K562 (cell line): ENCODE measurements around the gene URI1. TPM values are rescaled to one million over a fixed set of nuclear protein-coding genes. Genes with fewer than 3 reads are reported as not detected.

Source experiments
- ATAC-seq: fragments of 200-7000 bp; cut with Tn5 transposase; 3 replicates; pipeline ENCODE4 v1.9.1; 2020; ENCODE audit warnings: moderate library complexity
- BruUV-seq: library from RNA; stranded (reverse); fragments of 400-500 nt; replicated peaks from 2 replicates; lab custom pipeline; 2021; lab: Mats Ljungman, UMichigan
- CTCF ChIA-PET: fragments of 300-600 bp; formaldehyde crosslinking; extraction: SDS; loops from one replicate; lab custom pipeline; 2021; ENCODE audit warnings: low intra/inter-chr PET ratio; lab: Yijun Ruan, JAX
- POLR2A ChIA-PET: fragments of 300-600, 350-650 bp; sonication (Branson Sonifier 250); formaldehyde crosslinking; extraction: SDS; loops from one replicate; lab custom pipeline; 2021; ENCODE audit warnings: antibody characterized with exemption, inconsistent platforms; lab: Yijun Ruan, JAX
- DNase-seq, 4 experiments: peaks; one replicate each; pipeline versions ENCODE4 v3.0.0 to v3.0.0-alpha.2; 2011 to 2018; ENCODE audit warnings: low spot score in 3 of 4, mixed read lengths in 3 of 4; ENCODE audit errors: extremely low read depth in 1 of 4
- FAIRE-seq: peaks from 2 replicates; lab custom pipeline; 2011; peaks lifted over from hg19 to GRCh38; lab: Jason Lieb, UNC
- H2AFZ ChIP-seq: 2 replicates; pipeline ENCODE4 v1.6.0; 2011; ENCODE audit warnings: low read depth, low read length, control low read depth, inconsistent platforms
- H3K27ac ChIP-seq: fragments of 200-600 bp; 3 replicates; pipeline ENCODE4 v1.8.0; 2011; ENCODE audit warnings: low read depth, mild to moderate bottlenecking, control low read depth, inconsistent platforms, low read length, moderate library complexity, mixed read lengths; ENCODE audit errors: extremely low read depth
- H3K27me3 ChIP-seq, 2 experiments: fragments of 300-600 bp in 1 of 2; 2 replicates in 1 of 2; 3 replicates in 1 of 2; pipeline versions ENCODE4 v1.6.0 to v1.8.0; 2011; ENCODE audit warnings: inconsistent platforms in 2 of 2, low read length in 2 of 2, mild to moderate bottlenecking in 1 of 2, mixed read lengths in 1 of 2, moderate library complexity in 1 of 2; ENCODE audit not compliant: control insufficient read depth in 2 of 2, insufficient read depth in 2 of 2
- H3K36me3 ChIP-seq: fragments of 300-600 bp; 3 replicates; pipeline ENCODE4 v1.8.0; 2011; ENCODE audit warnings: mild to moderate bottlenecking, low read length, inconsistent platforms; ENCODE audit not compliant: control insufficient read depth, insufficient read depth
- H3K4me1 ChIP-seq, 2 experiments: fragments of 200-600 bp in 1 of 2; replicated peaks in 1 of 2; 2 replicates in 1 of 2; 3 replicates in 1 of 2; pipeline versions ENCODE4 v1.5.1 to v1.8.0; 2011; ENCODE audit warnings: inconsistent platforms in 2 of 2, low read length in 2 of 2, mild to moderate bottlenecking in 1 of 2, mixed read lengths in 1 of 2, moderate library complexity in 1 of 2; ENCODE audit not compliant: control insufficient read depth in 2 of 2, insufficient read depth in 2 of 2
- H3K4me2 ChIP-seq: 2 replicates; pipeline ENCODE4 v1.6.1; 2011; ENCODE audit warnings: low read length, control low read depth, inconsistent platforms, mixed read lengths; ENCODE audit not compliant: insufficient read depth
- H3K4me3 ChIP-seq: fragments of 200-600 bp; sonication (generic), shearing (Covaris generic); 2 replicates; pipeline ENCODE4 v1.5.1; 2016; ENCODE audit warnings: control low read depth, inconsistent platforms
- H3K79me2 ChIP-seq: fragments of 200-600 bp; 3 replicates; pipeline ENCODE4 v1.8.0; 2011; ENCODE audit warnings: low read length, inconsistent platforms; ENCODE audit not compliant: control insufficient read depth, insufficient read depth
- H3K9ac ChIP-seq, 2 experiments: 2 replicates each; pipeline versions ENCODE4 v1.6.0 to v1.6.1; 2011; ENCODE audit warnings: low read depth in 2 of 2, low read length in 2 of 2, control low read depth in 1 of 2, inconsistent platforms in 1 of 2, mild to moderate bottlenecking in 1 of 2, mixed read lengths in 1 of 2; ENCODE audit not compliant: insufficient read depth in 1 of 2
- H3K9me1 ChIP-seq: one replicate; pipeline ENCODE4 v1.6.0; 2011; ENCODE audit warnings: inconsistent platforms, mild to moderate bottlenecking, low read length, moderate library complexity; ENCODE audit not compliant: control insufficient read depth, insufficient read depth
- H3K9me3 ChIP-seq: replicated peaks from 2 replicates; pipeline ENCODE4 v1.5.1; 2011; ENCODE audit warnings: low read depth, low read length, inconsistent platforms; ENCODE audit not compliant: control insufficient read depth, insufficient read depth
- H4K20me1 ChIP-seq: replicated peaks from 2 replicates; pipeline ENCODE4 v1.6.1; 2011; ENCODE audit warnings: low read length, inconsistent platforms, mixed read lengths; ENCODE audit not compliant: control insufficient read depth, insufficient read depth
- SMARCE1 ChIP-seq: fragments of 450-650 bp; IDR thresholded peaks from 2 replicates; pipeline ENCODE4 v1.7.1; 2016; ENCODE audit warnings: mild to moderate bottlenecking
- SPI1 ChIP-seq: IDR thresholded peaks from 2 replicates; pipeline ENCODE4 v1.6.1; 2011; ENCODE audit warnings: low read depth, low read length, control low read depth, borderline replicate concordance
- ZC3H11A ChIP-seq: IDR thresholded peaks from 2 replicates; pipeline ENCODE4 v1.6.1; 2012; ENCODE audit warnings: low read depth, low read length, improper control_type of control experiment
- in situ Hi-C: fragments of 300-500 bp; cut with MboI; formaldehyde crosslinking; loops from 4 replicates; pipeline ENCODE4 v1.15.0; 2018; ENCODE audit warnings: inconsistent platforms, mixed read lengths
- intact Hi-C: fragments of 100-400 bp; cut with micrococcal nuclease; formaldehyde crosslinking; loops from 2 replicates; pipeline ENCODE4 v1.14.2; 2022
- polyA plus RNA-seq, 8 experiments: library from polyadenylated mRNA; depleted of rRNA in 4 of 8; stranded (reverse) in 5 of 8; unstranded in 3 of 8; fragments of >200 nt; fragmentation: Nextera tagmentation in 2 of 8; fragmentation: Illumina TruSeq in 1 of 8; extraction: Ambion mirVana in 2 of 8; extraction: Trizol in 1 of 8; gene quantifications; 2 replicates each; pipeline versions ENCODE4 v1.2.1 to v1.2.3, GENCODE V29; 2011 to 2014; ENCODE audit warnings: inconsistent platforms in 1 of 8, missing spikeins in 1 of 8
- total RNA-seq, 7 experiments: library from RNA; depleted of rRNA in 6 of 7; stranded (reverse); fragments of >200 nt in 6 of 7; fragmentation: Illumina TruSeq in 2 of 7; extraction: Trizol in 2 of 7; gene quantifications; 2 replicates each; pipeline versions ENCODE4 v1.2.1 to v1.2.3, GENCODE V29; 2011 to 2021; ENCODE audit warnings: low replicate concordance in 1 of 7
- TF ChIP-seq, protein P1 (sequence below): sonication (generic); formaldehyde crosslinking; IDR thresholded peaks from 2 replicates; pipeline ENCODE4 v1.8.1; 2023; ENCODE audit warnings: missing genetic modification reagents, mild to moderate bottlenecking, borderline replicate concordance

Gene URI1
- total and polyA plus RNA-seq, 9 of the 15 experiments (the other 6 are each of a cell fraction or from before 2014, with no cell fraction given): 16.9 to 87.4 (median 63.9) TPM

DNA sequence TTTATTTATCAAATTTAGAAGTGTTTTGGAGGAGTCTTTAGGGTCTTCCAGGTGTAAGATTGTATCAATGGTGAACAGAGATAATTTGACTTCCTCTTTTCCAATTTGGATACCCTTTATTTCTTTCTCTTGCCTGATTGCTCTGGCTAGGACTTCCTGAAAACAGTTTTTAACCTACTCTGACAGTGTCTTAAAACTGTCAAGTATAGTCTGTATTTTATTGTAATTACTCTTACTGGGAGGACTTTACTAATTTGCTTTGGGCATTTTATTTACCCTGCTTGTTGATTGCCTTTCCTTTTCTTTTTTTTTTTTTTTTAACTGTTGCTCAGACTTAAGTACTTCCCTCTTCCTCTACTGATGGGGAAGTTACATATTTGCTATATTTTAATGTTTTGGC lies 81.3 kb downstream of the URI1 start:
- ATAC-seq: no peak
- intact Hi-C loops: no loop called here
- no peak for DNase-seq
- BruUV-seq: no TSS peak
- Histone ChIP-seq H3K27me3 (no peaks in the 10 kb centered on the region), H3K4me1 (no peaks in the 10 kb centered on the region), H3K4me3 (no peak overlapping the region), H3K27ac (no peak overlapping the region), H2AFZ (no peak overlapping the region), H3K4me2 (no peak overlapping the region), H4K20me1 (no peaks in the 10 kb centered on the region), H3K9ac (no peak overlapping the region), H3K36me3 (no peaks in the 10 kb centered on the region; the same call in 2 of the 3 replicates), H3K9me3 (no peaks in the 10 kb centered on the region), H3K79me2 (no peaks in the 10 kb centered on the region), H3K9me1 (no peaks in the 10 kb centered on the region)
- ChIA-PET CTCF (no interaction called here), POLR2A (no interaction called here)
- in situ Hi-C loops: no loop called here
- no peak for FAIRE-seq
- TF ChIP-seq SMARCE1 (peak; percentile 40; the same call in 1 of the 2 replicates), ZC3H11A (no peak), SPI1 (peak; percentile 71)
- TF ChIP-seq, protein P1, sequence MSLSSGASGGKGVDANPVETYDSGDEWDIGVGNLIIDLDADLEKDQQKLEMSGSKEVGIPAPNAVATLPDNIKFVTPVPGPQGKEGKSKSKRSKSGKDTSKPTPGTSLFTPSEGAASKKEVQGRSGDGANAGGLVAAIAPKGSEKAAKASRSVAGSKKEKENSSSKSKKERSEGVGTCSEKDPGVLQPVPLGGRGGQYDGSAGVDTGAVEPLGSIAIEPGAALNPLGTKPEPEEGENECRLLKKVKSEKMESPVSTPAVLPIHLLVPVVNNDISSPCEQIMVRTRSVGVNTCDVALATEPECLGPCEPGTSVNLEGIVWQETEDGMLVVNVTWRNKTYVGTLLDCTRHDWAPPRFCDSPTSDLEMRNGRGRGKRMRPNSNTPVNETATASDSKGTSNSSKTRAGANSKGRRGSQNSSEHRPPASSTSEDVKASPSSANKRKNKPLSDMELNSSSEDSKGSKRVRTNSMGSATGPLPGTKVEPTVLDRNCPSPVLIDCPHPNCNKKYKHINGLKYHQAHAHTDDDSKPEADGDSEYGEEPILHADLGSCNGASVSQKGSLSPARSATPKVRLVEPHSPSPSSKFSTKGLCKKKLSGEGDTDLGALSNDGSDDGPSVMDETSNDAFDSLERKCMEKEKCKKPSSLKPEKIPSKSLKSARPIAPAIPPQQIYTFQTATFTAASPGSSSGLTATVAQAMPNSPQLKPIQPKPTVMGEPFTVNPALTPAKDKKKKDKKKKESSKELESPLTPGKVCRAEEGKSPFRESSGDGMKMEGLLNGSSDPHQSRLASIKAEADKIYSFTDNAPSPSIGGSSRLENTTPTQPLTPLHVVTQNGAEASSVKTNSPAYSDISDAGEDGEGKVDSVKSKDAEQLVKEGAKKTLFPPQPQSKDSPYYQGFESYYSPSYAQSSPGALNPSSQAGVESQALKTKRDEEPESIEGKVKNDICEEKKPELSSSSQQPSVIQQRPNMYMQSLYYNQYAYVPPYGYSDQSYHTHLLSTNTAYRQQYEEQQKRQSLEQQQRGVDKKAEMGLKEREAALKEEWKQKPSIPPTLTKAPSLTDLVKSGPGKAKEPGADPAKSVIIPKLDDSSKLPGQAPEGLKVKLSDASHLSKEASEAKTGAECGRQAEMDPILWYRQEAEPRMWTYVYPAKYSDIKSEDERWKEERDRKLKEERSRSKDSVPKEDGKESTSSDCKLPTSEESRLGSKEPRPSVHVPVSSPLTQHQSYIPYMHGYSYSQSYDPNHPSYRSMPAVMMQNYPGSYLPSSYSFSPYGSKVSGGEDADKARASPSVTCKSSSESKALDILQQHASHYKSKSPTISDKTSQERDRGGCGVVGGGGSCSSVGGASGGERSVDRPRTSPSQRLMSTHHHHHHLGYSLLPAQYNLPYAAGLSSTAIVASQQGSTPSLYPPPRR: no peak
